IMR-90 (cell line): ENCODE data around the gene DESI1. TPM values are rescaled to one million over a fixed set of nuclear protein-coding genes. Genes with fewer than 3 reads are reported as not detected.

Source experiments
- ATAC-seq: fragments of 200-7000 bp; cut with Tn5 transposase; 2 replicates; pipeline ENCODE4 v1.9.1; 2020; ENCODE audit warnings: low read depth, mild to moderate bottlenecking, moderate library complexity
- BruUV-seq: library from RNA; stranded (reverse); fragments of 400-500 nt; replicated peaks from 2 replicates; lab custom pipeline; 2021; lab: Mats Ljungman, UMichigan
- CTCF ChIA-PET: fragments of 300-600 bp; formaldehyde crosslinking; extraction: SDS; loops from one replicate; lab custom pipeline; 2021; ENCODE audit warnings: antibody characterized with exemption; lab: Yijun Ruan, JAX
- POLR2A ChIA-PET: fragments of 300-600 bp; sonication (Branson Sonifier 250); formaldehyde crosslinking; loops from one replicate; lab custom pipeline; 2022; ENCODE audit warnings: antibody characterized with exemption; ENCODE audit not compliant: unreplicated experiment; lab: Charles Lee
- DNase-seq: peaks from one replicate; pipeline ENCODE4 v3.0.0; 2013
- H2AFZ ChIP-seq: replicated peaks from 2 replicates; pipeline ENCODE3; 2013; ENCODE audit warnings: low read length, mild to moderate bottlenecking; ENCODE audit not compliant: poor library complexity
- H2AK5ac ChIP-seq: 2 replicates; pipeline ENCODE4 v1.6.1; 2013; ENCODE audit warnings: low read depth, low read length, inconsistent platforms
- H2AK9ac ChIP-seq: replicated peaks from 2 replicates; pipeline ENCODE3; 2013; ENCODE audit warnings: mild to moderate bottlenecking, low read depth, low read length, moderate library complexity; ENCODE audit not compliant: poor library complexity
- H2BK120ac ChIP-seq: 2 replicates; pipeline ENCODE4 v1.6.1; 2013; ENCODE audit warnings: low read depth, low read length, inconsistent platforms
- H2BK15ac ChIP-seq: 3 replicates; pipeline ENCODE4 v1.6.1; 2013; ENCODE audit warnings: low read depth, low read length, inconsistent platforms
- H2BK20ac ChIP-seq: 2 replicates; pipeline ENCODE4 v1.6.1; 2013; ENCODE audit warnings: low read depth, mild to moderate bottlenecking, inconsistent platforms, low read length, moderate library complexity
- H2BK5ac ChIP-seq: 2 replicates; pipeline ENCODE4 v1.6.1; 2013; ENCODE audit warnings: mild to moderate bottlenecking, low read depth, low read length, inconsistent platforms; ENCODE audit not compliant: poor library complexity, severe bottlenecking
- H3K14ac ChIP-seq: replicated peaks from 2 replicates; pipeline ENCODE4 v1.6.1; 2013; ENCODE audit warnings: low read depth, low read length, inconsistent platforms
- H3K18ac ChIP-seq: 2 replicates; pipeline ENCODE4 v1.6.1; 2013; ENCODE audit warnings: low read depth, low read length, control low read depth
- H3K23ac ChIP-seq: 2 replicates; pipeline ENCODE4 v1.6.1; 2013; ENCODE audit warnings: low read depth, low read length, inconsistent platforms
- H3K27ac ChIP-seq: 2 replicates; pipeline ENCODE4 v1.5.1; 2013; ENCODE audit warnings: mild to moderate bottlenecking, control low read depth, low read length; ENCODE audit not compliant: insufficient read depth
- H3K27me3 ChIP-seq: 2 replicates; pipeline ENCODE4 v1.6.1; 2013; ENCODE audit warnings: low read length; ENCODE audit not compliant: control insufficient read depth, insufficient read depth
- H3K36me3 ChIP-seq: 2 replicates; pipeline ENCODE4 v1.6.1; 2013; ENCODE audit warnings: low read length, mixed read lengths; ENCODE audit not compliant: control insufficient read depth, insufficient read depth
- H3K4ac ChIP-seq: 2 replicates; pipeline ENCODE4 v1.6.1; 2013; ENCODE audit warnings: low read depth, low read length, inconsistent platforms
- H3K4me1 ChIP-seq: 2 replicates; pipeline ENCODE4 v1.6.1; 2013; ENCODE audit warnings: low read length, mixed read lengths; ENCODE audit not compliant: control insufficient read depth, insufficient read depth
- H3K4me2 ChIP-seq: 2 replicates; pipeline ENCODE4 v1.6.1; 2013; ENCODE audit warnings: low read depth, mild to moderate bottlenecking, control low read depth, low read length, moderate library complexity
- H3K4me3 ChIP-seq: 2 replicates; pipeline ENCODE4 v1.5.1; 2013; ENCODE audit warnings: low read depth, mild to moderate bottlenecking, control low read depth, low read length, moderate library complexity; ENCODE audit not compliant: insufficient read depth
- H3K56ac ChIP-seq: 2 replicates; pipeline ENCODE4 v1.6.1; 2013; ENCODE audit warnings: low read length, inconsistent platforms; ENCODE audit not compliant: insufficient read depth; ENCODE audit errors: extremely low read depth
- H3K79me1 ChIP-seq, 2 experiments: 2 replicates each; pipeline ENCODE4 v1.6.1; 2013; ENCODE audit warnings: low read length in 2 of 2, inconsistent platforms in 1 of 2, low read depth in 1 of 2
- H3K9ac ChIP-seq: 2 replicates; pipeline ENCODE4 v1.6.1; 2013; ENCODE audit warnings: low read depth, low read length, control low read depth
- H3K9me1 ChIP-seq: 2 replicates; pipeline ENCODE4 v1.6.1; 2013; ENCODE audit warnings: low read length, inconsistent platforms; ENCODE audit not compliant: insufficient read depth
- H3K9me3 ChIP-seq: 2 replicates; pipeline ENCODE4 v1.6.1; 2013; ENCODE audit warnings: low read length; ENCODE audit not compliant: control insufficient read depth, insufficient read depth
- H4K20me1 ChIP-seq: 2 replicates; pipeline ENCODE4 v1.6.1; 2013; ENCODE audit warnings: low read length, inconsistent platforms; ENCODE audit not compliant: insufficient read depth
- H4K5ac ChIP-seq: 2 replicates; pipeline ENCODE4 v1.6.1; 2013; ENCODE audit warnings: mild to moderate bottlenecking, low read depth, low read length, control low read depth
- H4K8ac ChIP-seq, 2 experiments: 2 replicates each; pipeline ENCODE4 v1.6.1; 2013; ENCODE audit warnings: low read depth in 2 of 2, low read length in 2 of 2, control low read depth in 1 of 2, inconsistent platforms in 1 of 2
- H4K91ac ChIP-seq: 2 replicates; pipeline ENCODE4 v1.6.1; 2013; ENCODE audit warnings: low read depth, low read length, inconsistent platforms; ENCODE audit not compliant: insufficient read depth
- BHLHE40 ChIP-seq: fragments of 150-350 bp; IDR thresholded peaks from 2 replicates; pipeline ENCODE4 v1.6.1; 2016; ENCODE audit warnings: mild to moderate bottlenecking, low read depth, low read length
- CEBPB ChIP-seq: IDR thresholded peaks from 2 replicates; pipeline ENCODE4 v1.6.1; 2012; ENCODE audit warnings: low read depth, low read length, improper control_type of control experiment
- CHD1 ChIP-seq: IDR thresholded peaks from 2 replicates; pipeline ENCODE4 v1.6.1; 2012; ENCODE audit warnings: low read depth, low read length, improper control_type of control experiment
- CTCF ChIP-seq: conservative IDR thresholded peaks from 2 replicates; pipeline ENCODE4 v1.5.1; 2012; ENCODE audit warnings: mild to moderate bottlenecking, low read depth, low read length, improper control_type of control experiment
- ELK1 ChIP-seq: fragments of 150-350 bp; IDR thresholded peaks from 2 replicates; pipeline ENCODE4 v1.6.1; 2016; ENCODE audit warnings: low read depth, mild to moderate bottlenecking, low read length, moderate library complexity, borderline replicate concordance
- FOS ChIP-seq: fragments of 150-350 bp; IDR thresholded peaks from 2 replicates; pipeline ENCODE4 v1.6.1; 2016; ENCODE audit warnings: low read depth, low read length
- MAFK ChIP-seq: IDR thresholded peaks from 2 replicates; pipeline ENCODE4 v1.6.1; 2012; ENCODE audit warnings: low read depth, low read length, improper control_type of control experiment
- MAZ ChIP-seq: IDR thresholded peaks from 2 replicates; pipeline ENCODE4 v1.6.1; 2012; ENCODE audit warnings: low read depth, mild to moderate bottlenecking, low read length, improper control_type of control experiment, moderate library complexity, borderline replicate concordance
- MXI1 ChIP-seq: IDR thresholded peaks from 2 replicates; pipeline ENCODE4 v1.6.1; 2012; ENCODE audit warnings: low read depth, mild to moderate bottlenecking, low read length, moderate library complexity, borderline replicate concordance
- NFE2L2 ChIP-seq: fragments of 150-350 bp; IDR thresholded peaks from 2 replicates; pipeline ENCODE4 v1.6.1; 2016; ENCODE audit warnings: low read depth, mild to moderate bottlenecking, low read length
- POLR2A ChIP-seq: IDR thresholded peaks from 2 replicates; pipeline ENCODE4 v1.6.1; 2012; ENCODE audit warnings: mild to moderate bottlenecking, low read depth, low read length
- RAD21 ChIP-seq: IDR thresholded peaks from 2 replicates; pipeline ENCODE4 v1.6.1; 2012; ENCODE audit warnings: low read length, improper control_type of control experiment
- RCOR1 ChIP-seq: IDR thresholded peaks from 2 replicates; pipeline ENCODE4 v1.6.1; 2012; ENCODE audit warnings: mild to moderate bottlenecking, low read length, improper control_type of control experiment; ENCODE audit not compliant: insufficient replicate concordance
- RFX5 ChIP-seq: IDR thresholded peaks from 2 replicates; pipeline ENCODE4 v1.8.0; 2012; ENCODE audit warnings: low read depth, mild to moderate bottlenecking, low read length, moderate library complexity
- SMC3 ChIP-seq: fragments of 150-350 bp; IDR thresholded peaks from 2 replicates; pipeline ENCODE4 v1.6.1; 2016; ENCODE audit warnings: low read depth, mild to moderate bottlenecking, antibody characterized with exemption, low read length, moderate library complexity
- USF2 ChIP-seq: fragments of 150-350 bp; IDR thresholded peaks from 2 replicates; pipeline ENCODE4 v1.6.1; 2017; ENCODE audit warnings: mild to moderate bottlenecking, antibody characterized with exemption, low read length, low read depth
- WGBS, 2 experiments: methylation state at CpG; one replicate each; pipeline versions ENCODE4 v1.1.5 to v1.1.7; 2013; ENCODE audit warnings: missing lambda C conversion rate in 2 of 2; ENCODE audit not compliant: insufficient read length in 1 of 2; ENCODE audit errors: extremely low coverage in 2 of 2; 5-methylcytosine and 5-hydroxymethylcytosine counted together
- dilution Hi-C: fragments of 300-500 bp; cut with HindIII; formaldehyde crosslinking; loops from one replicate; pipeline ENCODE4 v1.14.3; 2018; ENCODE audit warnings: low sequenced_read_pairs; ENCODE audit not compliant: unreplicated experiment
- in situ Hi-C: fragments of 300-500 bp; cut with MboI; formaldehyde crosslinking; loops from 3 replicates; pipeline ENCODE4 v1.14.3; 2019; ENCODE audit warnings: low sequenced_read_pairs, inconsistent platforms, mixed read lengths
- intact Hi-C: fragments of 100-400 bp; cut with micrococcal nuclease; formaldehyde crosslinking; loops from 2 replicates; pipeline ENCODE4 v1.10.0; 2022
- polyA plus RNA-seq, 3 experiments: library from polyadenylated mRNA; depleted of rRNA; stranded (reverse); fragments of >200 nt; gene quantifications; 2 replicates each; pipeline ENCODE4 v1.2.3, GENCODE V29; 2012; ENCODE audit warnings: low replicate concordance in 1 of 3
- total RNA-seq: library from RNA; depleted of rRNA; stranded (reverse); fragments of >200 nt; gene quantifications from 2 replicates; pipeline ENCODE4 v1.2.3, GENCODE V29; 2012

Gene DESI1
- total and polyA plus RNA-seq, 2 of the 4 experiments (the other 2 are of a cell fraction), result 14.5 to 24.9 TPM

- ChIA-PET CTCF (no interaction called here), POLR2A (no interaction called here)
- DNase-seq, result no peak
- Histone ChIP-seq H2AFZ (no peak overlapping the region), H3K27me3 (no peaks in the 10 kb centered on the region), H2AK5ac (no peak overlapping the region), H3K18ac (no peak overlapping the region), H3K14ac (no peak overlapping the region), H3K4ac (no peak overlapping the region), H3K36me3 (peaks cover 30% of the 10 kb centered on the region), H4K20me1 (peaks cover 7% of the 10 kb centered on the region; the same call in 1 of the 2 replicates), H4K8ac (no peak overlapping the region), H3K79me1 (peaks cover 15 to 40% of the 10 kb centered on the region in 2 experiments), H2BK5ac (no peak overlapping the region), H4K91ac (no peak overlapping the region), H4K5ac (no peak overlapping the region), H2BK15ac (no peak overlapping the region), H3K56ac (no peak overlapping the region), H3K9me3 (no peaks in the 10 kb centered on the region), H3K4me2 (no peak overlapping the region), H3K27ac (no peak overlapping the region), H3K23ac (no peak overlapping the region), H3K9me1 (peaks cover 6% of the 10 kb centered on the region; the same call in 1 of the 2 replicates), H2AK9ac (no peak overlapping the region), H2BK20ac (no peak overlapping the region), H2BK120ac (no peak overlapping the region), H3K9ac (no peak overlapping the region), H3K4me3 (no peak overlapping the region), H3K4me1 (no peaks in the 10 kb centered on the region)
- TF ChIP-seq RAD21 (no peak), ELK1 (no peak), CHD1 (no peak), BHLHE40 (no peak), RFX5 (no peak), CEBPB (no peak), FOS (no peak), SMC3 (no peak), CTCF (no peak), NFE2L2 (no peak), RCOR1 (no peak), MAFK (no peak), POLR2A (no peak), USF2 (no peak), MXI1 (no peak), MAZ (no peak)
- no peak for ATAC-seq
- in situ Hi-C loops (loop anchor here (10.0 kb wide), 1 partner anchor 204 kb away; no protein-coding TSS in a partner anchor), dilution Hi-C loops (no loop called here), intact Hi-C loops (no loop called here)
- 95% methylated on average over 2 of the region's 3 CpGs; no CpG with 5 or more reads in 1 of the 2 experiments for WGBS, 2 experiments
- BruUV-seq, result no TSS peak
Measured at GRCh38 chr22:41608386-41608785, 12.5 kb downstream of the DESI1 start.
